Mesenchymal stem cell (in vitro differentiated cells and primary cell): ENCODE data around the gene CPNE4.

Experiments
- DNase-seq: peaks from one replicate; pipeline ENCODE4 v3.0.0-alpha.2; 2013
- H2AFZ ChIP-seq: one replicate; pipeline ENCODE4 v1.6.1; 2013; ENCODE audit warnings: low read depth, mild to moderate bottlenecking, control low read depth, inconsistent platforms, low read length, moderate library complexity
- H2AK5ac ChIP-seq: 2 replicates; pipeline ENCODE4 v1.6.1; 2013; ENCODE audit warnings: low read length, moderate library complexity, mild to moderate bottlenecking, inconsistent platforms; ENCODE audit not compliant: severe bottlenecking
- H2BK120ac ChIP-seq: one replicate; pipeline ENCODE4 v1.6.1; 2013; ENCODE audit warnings: low read depth, mild to moderate bottlenecking, inconsistent platforms, low read length, moderate library complexity
- H2BK12ac ChIP-seq, 2 experiments: one replicate each; pipeline ENCODE4 v1.6.1; 2013; ENCODE audit warnings: inconsistent platforms in 2 of 2, low read length in 2 of 2, mild to moderate bottlenecking in 2 of 2, moderate library complexity in 2 of 2, control low read depth in 1 of 2
- H2BK15ac ChIP-seq: one replicate; pipeline ENCODE4 v1.6.1; 2013; ENCODE audit warnings: mild to moderate bottlenecking, low read depth, inconsistent platforms; ENCODE audit not compliant: poor library complexity, severe bottlenecking
- H2BK5ac ChIP-seq: 2 replicates; pipeline ENCODE4 v1.6.1; 2013; ENCODE audit warnings: low read depth, mild to moderate bottlenecking, low read length, control low read depth, inconsistent platforms; ENCODE audit not compliant: poor library complexity, severe bottlenecking
- H3K14ac ChIP-seq, 2 experiments: one replicate each; pipeline ENCODE4 v1.6.1; 2013; ENCODE audit warnings: inconsistent platforms in 2 of 2, low read length in 2 of 2, control low read depth in 1 of 2, mild to moderate bottlenecking in 1 of 2, moderate library complexity in 1 of 2
- H3K18ac ChIP-seq, 2 experiments: one replicate each; pipeline ENCODE4 v1.6.1; 2013; ENCODE audit warnings: inconsistent platforms in 2 of 2, low read length in 2 of 2, control low read depth in 1 of 2, low read depth in 1 of 2, mild to moderate bottlenecking in 1 of 2
- H3K23ac ChIP-seq, 2 experiments: one replicate each; pipeline ENCODE4 v1.6.1; 2013; ENCODE audit warnings: inconsistent platforms in 2 of 2, low read length in 2 of 2, mild to moderate bottlenecking in 2 of 2, moderate library complexity in 2 of 2, control low read depth in 1 of 2
- H3K27ac ChIP-seq: 2 replicates; pipeline ENCODE4 v1.5.1; 2013; ENCODE audit warnings: mild to moderate bottlenecking, moderate library complexity, low read length, control low read depth, inconsistent platforms; ENCODE audit not compliant: poor library complexity, severe bottlenecking
- H3K27me3 ChIP-seq, 2 experiments: 2 replicates each; pipeline versions ENCODE4 v1.6.1 to v1.7.0; 2013; ENCODE audit warnings: low read length in 2 of 2, mild to moderate bottlenecking in 2 of 2, moderate library complexity in 2 of 2, control low read depth in 1 of 2, inconsistent platforms in 1 of 2; ENCODE audit not compliant: control insufficient read depth in 1 of 2, insufficient read depth in 1 of 2
- H3K36me3 ChIP-seq, 2 experiments: 2 replicates each; pipeline versions ENCODE4 v1.6.1 to v1.7.0; 2013; ENCODE audit warnings: low read length in 2 of 2, control low read depth in 1 of 2, inconsistent platforms in 1 of 2, low read depth in 1 of 2, mild to moderate bottlenecking in 1 of 2; ENCODE audit not compliant: insufficient read depth in 2 of 2, control insufficient read depth in 1 of 2
- H3K4ac ChIP-seq, 2 experiments: one replicate each; pipeline ENCODE4 v1.6.1; 2013; ENCODE audit warnings: inconsistent platforms in 2 of 2, low read length in 2 of 2, mild to moderate bottlenecking in 2 of 2, moderate library complexity in 2 of 2, control low read depth in 1 of 2, low read depth in 1 of 2
- H3K4me1 ChIP-seq: 2 replicates; pipeline ENCODE4 v1.6.1; 2013; ENCODE audit warnings: low read depth, low read length, control low read depth; ENCODE audit not compliant: control insufficient read depth, insufficient read depth
- H3K4me2 ChIP-seq: 2 replicates; pipeline ENCODE4 v1.6.1; 2013; ENCODE audit warnings: low read length, mild to moderate bottlenecking, inconsistent platforms; ENCODE audit not compliant: poor library complexity, severe bottlenecking
- H3K4me3 ChIP-seq, 2 experiments: 2 replicates each; pipeline versions ENCODE4 v1.5.1 to v1.7.0; 2013; ENCODE audit warnings: low read length in 2 of 2, mild to moderate bottlenecking in 2 of 2, control low read depth in 1 of 2, low read depth in 1 of 2; ENCODE audit not compliant: insufficient read depth in 1 of 2
- H3K79me1 ChIP-seq: replicated peaks from 2 replicates; pipeline ENCODE4 v1.6.1; 2013; ENCODE audit warnings: mild to moderate bottlenecking, control low read depth, low read length, inconsistent platforms; ENCODE audit not compliant: poor library complexity, severe bottlenecking
- H3K9ac ChIP-seq: 2 replicates; pipeline ENCODE4 v1.7.0; 2013; ENCODE audit warnings: mild to moderate bottlenecking, low read length, moderate library complexity
- H3K9me3 ChIP-seq: 2 replicates; pipeline ENCODE4 v1.7.0; 2013; ENCODE audit warnings: mild to moderate bottlenecking, low read length; ENCODE audit not compliant: control insufficient read depth
- H4K8ac ChIP-seq: one replicate; pipeline ENCODE4 v1.6.1; 2013; ENCODE audit warnings: inconsistent platforms, mild to moderate bottlenecking, low read length, moderate library complexity
- H4K91ac ChIP-seq: one replicate; pipeline ENCODE4 v1.6.1; 2013; ENCODE audit warnings: mild to moderate bottlenecking, low read length, inconsistent platforms
- WGBS: methylation state at CpG from one replicate; pipeline ENCODE4 v1.1.7; 2013; ENCODE audit warnings: mixed read lengths; 5-methylcytosine and 5-hydroxymethylcytosine counted together

CPNE4 gene

GRCh38 chr3:131803113-131803512 lies 231.7 kb downstream of the CPNE4 start:
- whole genome bisulfite sequencing = 100% methylated on average over 1 of the region's 1 CpG
- H3K18ac ChIP-seq = no peak overlapping the region
- no peak overlapping the region for H3K27ac ChIP-seq
- no peaks in the 10 kb centered on the region for H3K4me1 ChIP-seq
- H2BK15ac ChIP-seq = no peak overlapping the region
- no peak for DNase-seq
- no peak overlapping the region for H3K4me2 ChIP-seq
- H3K27me3 ChIP-seq = no peaks in the 10 kb centered on the region
- no peaks in the 10 kb centered on the region for H3K36me3 ChIP-seq
- no peak overlapping the region for H2BK5ac ChIP-seq
- no peak overlapping the region for H4K91ac ChIP-seq
- no peak overlapping the region for H3K9ac ChIP-seq
- no peak overlapping the region for H2AFZ ChIP-seq
- H3K14ac ChIP-seq = no peak overlapping the region
- H3K79me1 ChIP-seq = no peaks in the 10 kb centered on the region
- H3K9me3 ChIP-seq = no peaks in the 10 kb centered on the region
- no peak overlapping the region for H2AK5ac ChIP-seq
- H2BK120ac ChIP-seq = no peak overlapping the region
- H4K8ac ChIP-seq = no peak overlapping the region
- no peak overlapping the region for H3K4me3 ChIP-seq
- no peak overlapping the region for H3K4ac ChIP-seq
- no peak overlapping the region for H3K23ac ChIP-seq
- no peak overlapping the region for H2BK12ac ChIP-seq

GRCh38 chr3:131802029-131802428 lies 232.8 kb downstream of the CPNE4 start:
- Histone ChIP-seq H2BK12ac (no peak overlapping the region), H2BK15ac (no peak overlapping the region), H3K9ac (no peak overlapping the region), H3K4me2 (no peak overlapping the region), H3K4me1 (no peaks in the 10 kb centered on the region), H2BK5ac (no peak overlapping the region), H2BK120ac (no peak overlapping the region), H2AFZ (no peak overlapping the region), H4K91ac (no peak overlapping the region), H3K27ac (no peak overlapping the region), H2AK5ac (no peak overlapping the region), H3K9me3 (no peaks in the 10 kb centered on the region), H3K4me3 (no peak overlapping the region), H3K27me3 (peaks cover 0 to under 1% of the 10 kb centered on the region in 2 experiments), H3K36me3 (no peaks in the 10 kb centered on the region), H4K8ac (no peak overlapping the region), H3K4ac (no peak overlapping the region), H3K23ac (no peak overlapping the region), H3K14ac (no peak overlapping the region), H3K79me1 (no peaks in the 10 kb centered on the region), H3K18ac (no peak overlapping the region)
- DNase-seq = no peak
- WGBS = 77% methylated on average over 2 of the region's 3 CpGs

GRCh38 chr3:131801566-131801965 lies 233.2 kb downstream of the CPNE4 start:
- Histone ChIP-seq H3K14ac (no peak overlapping the region), H3K9ac (no peak overlapping the region), H3K9me3 (no peaks in the 10 kb centered on the region), H2BK15ac (no peak overlapping the region), H2BK12ac (no peak overlapping the region), H3K27me3 (peaks cover 0 to 5% of the 10 kb centered on the region in 2 experiments), H3K23ac (no peak overlapping the region), H4K91ac (no peak overlapping the region), H3K4ac (no peak overlapping the region), H2BK5ac (no peak overlapping the region), H3K36me3 (no peaks in the 10 kb centered on the region), H3K18ac (no peak overlapping the region), H4K8ac (no peak overlapping the region), H2AK5ac (no peak overlapping the region), H3K4me3 (no peak overlapping the region), H3K4me2 (no peak overlapping the region), H2AFZ (no peak overlapping the region), H3K4me1 (no peaks in the 10 kb centered on the region), H3K79me1 (no peaks in the 10 kb centered on the region), H2BK120ac (no peak overlapping the region), H3K27ac (no peak overlapping the region)
- 91% methylated on average over 4 of the region's 4 CpGs for WGBS
- DNase-seq = no peak

GRCh38 chr3:131797776-131798175 lies 237.0 kb downstream of the CPNE4 start:
- DNase-seq = no peak
- Histone ChIP-seq H3K23ac (no peak overlapping the region), H2BK12ac (no peak overlapping the region), H3K4me1 (no peaks in the 10 kb centered on the region), H2BK5ac (no peak overlapping the region), H3K4ac (no peak overlapping the region), H3K36me3 (no peaks in the 10 kb centered on the region), H2BK120ac (no peak overlapping the region), H4K91ac (no peak overlapping the region), H3K9me3 (no peaks in the 10 kb centered on the region), H2BK15ac (no peak overlapping the region), H2AFZ (no peak overlapping the region), H3K4me3 (no peak overlapping the region), H3K18ac (no peak overlapping the region), H3K9ac (no peak overlapping the region), H3K27me3 (peaks cover 0 to 6% of the 10 kb centered on the region in 2 experiments), H3K14ac (no peak overlapping the region), H3K27ac (no peak overlapping the region), H2AK5ac (no peak overlapping the region), H3K4me2 (no peak overlapping the region), H4K8ac (no peak overlapping the region), H3K79me1 (no peaks in the 10 kb centered on the region)
- 85% methylated on average over 1 of the region's 1 CpG for WGBS
